Gastroesophageal sphincter (tissue), 4 donors: ENCODE measurements around the gene SLC29A3. TPM values are rescaled to one million over a fixed set of nuclear protein-coding genes. Genes with fewer than 3 reads are reported as not detected.
A peak's percentile ranks its signal among the peaks of the same experiment; 100 is the strongest.

Experiments used
- ATAC-seq: fragments of 150-250 bp; one replicate; pipeline ENCODE4 v1.9.1; 2016; ENCODE audit warnings: mild to moderate bottlenecking, moderate library complexity
- H3K27ac ChIP-seq, 4 donors: fragments of 200-600 bp; sonication (generic) in 3 of 4; 1 replicate in 3 of 4; 2 replicates in 1 of 4; pipeline ENCODE4 v1.5.1; 2016 to 2019
- H3K27me3 ChIP-seq: fragments of 200-600 bp; sonication (generic); one replicate; pipeline ENCODE4 v1.5.1; 2019
- H3K36me3 ChIP-seq, 2 donors: fragments of 200-600 bp; sonication (generic); one replicate each; pipeline ENCODE4 v1.5.1; 2019; ENCODE audit warnings: control low read depth in 1 of 2
- H3K4me1 ChIP-seq, 3 donors: fragments of 200-600 bp; sonication (generic); 1 replicate in 2 of 3; 2 replicates in 1 of 3; pipeline ENCODE4 v1.5.1; 2016 to 2019; ENCODE audit warnings: control low read depth in 2 of 3
- H3K4me3 ChIP-seq, 2 donors: fragments of 200-600 bp; sonication (generic); one replicate each; pipeline ENCODE4 v1.5.1; 2019; ENCODE audit warnings: mild to moderate bottlenecking in 1 of 2, moderate library complexity in 1 of 2
- H3K9me3 ChIP-seq, 3 donors: fragments of 200-600 bp; sonication (generic); one replicate each; pipeline ENCODE4 v1.5.1; 2017 to 2019; ENCODE audit warnings: control low read depth in 2 of 3
- EP300 ChIP-seq: sonication (generic); formaldehyde crosslinking; IDR thresholded peaks from one replicate; pipeline ENCODE4 v1.6.1; 2017; ENCODE audit warnings: antibody characterized with exemption, mild to moderate bottlenecking
- POLR2A ChIP-seq, 2 donors: fragments of 450-650 bp; IDR thresholded peaks; one replicate each; pipeline ENCODE4 v1.6.1; 2017; ENCODE audit warnings: antibody characterized with exemption in 2 of 2, mild to moderate bottlenecking in 2 of 2, moderate library complexity in 1 of 2
- POLR2AphosphoS5 ChIP-seq: sonication (generic); formaldehyde crosslinking; IDR thresholded peaks from one replicate; pipeline ENCODE4 v1.6.1; 2017; ENCODE audit warnings: antibody characterized with exemption
- WGBS, 2 donors: methylation state at CpG; one replicate each; pipeline ENCODE4 v1.1.5; 2018; ENCODE audit warnings: low coverage in 1 of 2; 5-methylcytosine and 5-hydroxymethylcytosine counted together
- total RNA-seq, 4 donors: library from RNA; depleted of rRNA; stranded (reverse); fragments of >200 nt; gene quantifications; one replicate each; pipeline ENCODE4 v1.1.0, GENCODE V29; 2016
- TF ChIP-seq, protein P1 (sequence below), 4 experiments: fragments of 200-600 bp in 2 of 4; fragments of 450-650 bp in 2 of 4; sonication (generic) in 1 of 4; IDR thresholded peaks; one replicate each; pipeline ENCODE4 v1.5.1; 2017 to 2019; ENCODE audit warnings: antibody characterized with exemption in 4 of 4, mild to moderate bottlenecking in 2 of 4, moderate library complexity in 2 of 4

The SLC29A3 gene
- total RNA-seq, 4 donors from 2014 or later: 3.3 to 9.8 (median 4.9) TPM

DNA sequence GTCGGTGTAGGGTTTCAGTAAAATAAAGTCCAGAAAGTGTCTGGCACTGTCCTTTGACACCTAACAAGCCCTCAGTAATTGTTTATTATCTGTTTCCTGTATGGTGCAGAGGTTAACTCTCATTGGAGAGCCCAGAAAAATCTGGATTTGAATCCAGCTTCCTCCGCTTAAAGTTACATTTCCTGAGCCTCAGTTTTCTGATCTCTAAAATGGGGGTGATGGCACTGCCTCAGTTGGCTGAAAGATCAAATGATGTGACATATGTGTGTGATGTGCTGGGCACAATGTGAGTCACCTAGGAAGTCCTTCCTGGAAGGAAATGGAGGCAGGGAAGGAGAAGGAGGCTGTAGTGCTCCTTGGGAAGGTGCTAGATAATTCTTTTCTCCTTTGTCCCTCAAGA lies 63.0 kb downstream of the SLC29A3 start:
- peaks cover 0 to 12% (median under 1%) of the 10 kb centered on the region in 3 donors for H3K4me1 ChIP-seq
- no peak overlapping the region for H3K27ac ChIP-seq
- H3K9me3 ChIP-seq: no peaks in the 10 kb centered on the region
- H3K36me3 ChIP-seq: no peaks in the 10 kb centered on the region
- no peak overlapping the region for H3K4me3 ChIP-seq
- no peaks in the 10 kb centered on the region for H3K27me3 ChIP-seq
- no peak for ATAC-seq
- 86 to 88% methylated on average over 1 to 2 of the region's 2 CpGs for WGBS, 2 donors
- TF ChIP-seq POLR2AphosphoS5: no peak
- TF ChIP-seq, protein P1, sequence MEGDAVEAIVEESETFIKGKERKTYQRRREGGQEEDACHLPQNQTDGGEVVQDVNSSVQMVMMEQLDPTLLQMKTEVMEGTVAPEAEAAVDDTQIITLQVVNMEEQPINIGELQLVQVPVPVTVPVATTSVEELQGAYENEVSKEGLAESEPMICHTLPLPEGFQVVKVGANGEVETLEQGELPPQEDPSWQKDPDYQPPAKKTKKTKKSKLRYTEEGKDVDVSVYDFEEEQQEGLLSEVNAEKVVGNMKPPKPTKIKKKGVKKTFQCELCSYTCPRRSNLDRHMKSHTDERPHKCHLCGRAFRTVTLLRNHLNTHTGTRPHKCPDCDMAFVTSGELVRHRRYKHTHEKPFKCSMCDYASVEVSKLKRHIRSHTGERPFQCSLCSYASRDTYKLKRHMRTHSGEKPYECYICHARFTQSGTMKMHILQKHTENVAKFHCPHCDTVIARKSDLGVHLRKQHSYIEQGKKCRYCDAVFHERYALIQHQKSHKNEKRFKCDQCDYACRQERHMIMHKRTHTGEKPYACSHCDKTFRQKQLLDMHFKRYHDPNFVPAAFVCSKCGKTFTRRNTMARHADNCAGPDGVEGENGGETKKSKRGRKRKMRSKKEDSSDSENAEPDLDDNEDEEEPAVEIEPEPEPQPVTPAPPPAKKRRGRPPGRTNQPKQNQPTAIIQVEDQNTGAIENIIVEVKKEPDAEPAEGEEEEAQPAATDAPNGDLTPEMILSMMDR (IDR thresholded peaks at IDR 0.05): no peak
- no peak for TF ChIP-seq EP300
- TF ChIP-seq POLR2A (IDR thresholded peaks at IDR 0.05): no peak

DNA sequence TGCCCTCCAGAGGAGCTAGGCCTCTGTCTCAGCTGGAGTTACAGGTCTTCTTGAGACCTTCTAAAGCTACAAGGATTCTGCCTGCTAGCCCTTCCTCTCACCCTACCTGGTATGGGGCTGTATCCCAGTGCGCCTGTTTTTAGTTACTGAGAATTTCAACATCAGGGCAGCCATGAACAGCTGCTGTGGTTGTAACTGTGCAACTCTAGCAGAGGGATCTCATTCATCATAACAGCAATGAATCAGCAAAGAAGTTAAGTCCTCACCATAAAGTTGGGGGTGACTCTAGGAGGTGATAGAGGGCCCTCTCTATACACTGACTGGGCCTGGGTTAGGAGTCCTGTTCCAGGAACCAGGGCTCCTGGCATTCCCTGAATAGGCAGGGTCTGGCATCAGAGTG lies 63.7 kb downstream of the SLC29A3 start:
- no peaks in the 10 kb centered on the region for H3K36me3 ChIP-seq
- H3K27ac ChIP-seq: no peak overlapping the region
- no peaks in the 10 kb centered on the region for H3K27me3 ChIP-seq
- TF ChIP-seq EP300: no peak
- TF ChIP-seq POLR2AphosphoS5: no peak
- no peak for TF ChIP-seq POLR2A (IDR thresholded peaks at IDR 0.05)
- TF ChIP-seq, protein P1 (IDR thresholded peaks at IDR 0.05): no peak
- peaks cover 0 to 5% (median 0%) of the 10 kb centered on the region in 3 donors for H3K4me1 ChIP-seq
- no peak for ATAC-seq
- no peak overlapping the region for H3K4me3 ChIP-seq
- no peaks in the 10 kb centered on the region for H3K9me3 ChIP-seq
- no CpG with 5 or more reads among the region's 1 CpG for WGBS, 2 donors

DNA sequence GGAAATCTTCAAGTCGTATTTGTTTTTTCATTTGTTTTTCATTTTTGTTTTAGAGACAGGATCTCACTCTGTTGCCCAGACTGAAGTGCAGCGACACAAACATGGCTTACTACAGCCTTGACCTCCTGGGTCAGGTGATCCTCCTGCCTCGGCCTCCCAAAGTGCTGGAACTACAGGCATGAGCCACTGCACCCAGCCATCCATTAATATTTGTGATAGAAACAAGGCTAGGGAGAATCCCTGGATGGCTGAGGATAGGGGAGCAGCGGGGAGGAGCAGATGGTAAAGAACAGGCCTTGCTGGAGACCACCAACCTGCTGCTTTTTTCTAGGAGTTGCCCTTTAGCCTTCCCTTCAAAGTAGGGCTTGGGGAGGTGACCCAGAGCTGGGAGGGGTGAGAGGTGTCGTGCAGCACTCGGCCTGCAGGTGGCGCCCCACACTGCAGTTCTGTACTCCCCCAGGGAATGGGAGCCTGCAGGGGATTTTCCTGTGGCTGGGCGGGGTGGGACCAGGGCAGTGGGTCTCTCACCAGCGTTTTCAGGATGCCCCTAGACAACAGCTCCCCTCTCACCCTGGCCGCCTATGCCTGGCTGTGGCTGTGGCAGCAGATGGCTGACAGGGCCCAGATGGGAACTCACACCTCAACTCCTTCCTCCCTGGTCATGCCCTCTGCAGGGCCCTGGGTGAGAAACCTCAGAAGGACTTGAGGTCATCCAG lies 65.1 kb downstream of the SLC29A3 start:
- H3K27me3 ChIP-seq: no peaks in the 10 kb centered on the region
- no peak overlapping the region for H3K27ac ChIP-seq
- no peak overlapping the region for H3K4me3 ChIP-seq
- 45 to 50% methylated on average over 2 to 4 of the region's 10 CpGs for WGBS, 2 donors
- H3K36me3 ChIP-seq: no peaks in the 10 kb centered on the region
- no peaks in the 10 kb centered on the region for H3K4me1 ChIP-seq
- TF ChIP-seq, protein P1 (IDR thresholded peaks at IDR 0.05): peak; percentile 86 to 95 (median 92)
- TF ChIP-seq POLR2A (IDR thresholded peaks at IDR 0.05) (no peak), POLR2AphosphoS5 (no peak), EP300 (no peak)
- no peaks in the 10 kb centered on the region for H3K9me3 ChIP-seq
- peak; percentile 83 for ATAC-seq

DNA sequence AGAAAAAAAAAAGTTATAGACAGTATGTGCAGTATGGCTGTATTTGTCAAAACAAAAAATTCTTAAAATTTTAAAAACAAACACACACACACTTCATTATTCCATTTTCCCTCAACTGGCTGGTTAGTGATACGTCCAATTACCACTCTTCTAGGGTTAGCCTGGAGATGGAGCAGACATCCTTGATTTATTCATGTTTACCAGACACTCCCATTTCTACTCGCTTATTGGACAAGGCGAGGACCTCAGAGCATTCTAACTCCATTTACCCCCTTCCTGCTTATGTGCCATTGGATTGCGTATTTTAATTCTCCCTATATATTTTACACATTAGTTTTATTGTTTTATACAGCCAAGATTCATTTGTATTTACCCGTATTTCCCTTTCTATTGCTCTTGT lies 69.1 kb downstream of the SLC29A3 start:
- Histone ChIP-seq H3K27me3 (peaks cover 17% of the 10 kb centered on the region), H3K9me3 (no peaks in the 10 kb centered on the region), H3K4me3 (no peak overlapping the region), H3K4me1 (no peaks in the 10 kb centered on the region), H3K36me3 (no peaks in the 10 kb centered on the region), H3K27ac (no peak overlapping the region)
- ATAC-seq: no peak
- TF ChIP-seq EP300 (no peak), POLR2AphosphoS5 (no peak), POLR2A (IDR thresholded peaks at IDR 0.05) (no peak)
- TF ChIP-seq, protein P1 (IDR thresholded peaks at IDR 0.05): no peak
- 74 to 83% methylated on average over 5 of the region's 5 CpGs for WGBS, 2 donors

DNA sequence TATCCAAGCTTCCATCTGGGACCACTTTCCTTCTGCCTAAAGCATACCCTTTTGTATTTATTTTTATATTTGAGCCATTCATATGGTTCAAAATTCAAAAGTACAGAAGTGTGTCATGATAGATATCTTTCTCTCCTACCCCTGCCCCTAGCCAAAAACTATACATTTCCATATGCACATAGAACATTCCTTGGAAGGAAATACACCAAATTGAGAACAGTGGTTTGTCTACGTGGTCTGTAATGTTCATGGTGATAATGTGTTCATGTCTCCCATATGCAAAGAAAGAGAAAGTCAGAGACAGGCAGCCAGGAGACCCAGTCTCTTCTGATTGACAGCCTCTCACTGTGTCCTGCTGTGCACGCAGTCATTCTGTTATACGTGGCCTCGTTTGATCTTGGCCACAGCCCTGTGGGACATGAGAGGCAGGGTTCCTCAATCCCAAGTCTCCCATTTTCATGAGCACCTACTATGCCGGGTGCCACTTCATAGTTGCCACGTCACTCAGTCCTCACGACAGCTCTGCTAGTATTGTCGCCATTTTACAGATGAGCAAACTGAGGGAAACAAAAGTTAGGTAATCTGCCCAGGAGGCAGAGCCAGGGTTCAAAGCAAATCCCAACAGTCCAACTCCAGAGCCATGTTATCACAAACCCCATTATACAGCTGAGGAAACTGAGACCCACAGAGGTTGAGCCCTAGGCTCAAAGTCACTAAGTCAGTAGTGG lies 69.7 kb downstream of the SLC29A3 start:
- H3K27me3 ChIP-seq: peaks cover 17% of the 10 kb centered on the region
- H3K4me1 ChIP-seq: no peaks in the 10 kb centered on the region
- 83 to 88% methylated on average over 2 to 7 of the region's 8 CpGs for WGBS, 2 donors
- H3K9me3 ChIP-seq: no peaks in the 10 kb centered on the region
- TF ChIP-seq EP300 (no peak), POLR2A (IDR thresholded peaks at IDR 0.05) (no peak), POLR2AphosphoS5 (no peak)
- TF ChIP-seq, protein P1 (IDR thresholded peaks at IDR 0.05): no peak
- H3K36me3 ChIP-seq: no peaks in the 10 kb centered on the region
- no peak overlapping the region for H3K4me3 ChIP-seq
- no peak overlapping the region for H3K27ac ChIP-seq
- no peak for ATAC-seq
